NCI-H187 treated with DMSO at 0.1 percent for 48 hours (cell line): ENCODE results near the gene CENPA.

Experiments
- DNase-seq: peaks from one replicate; lab custom pipeline; 2025; lab: John Stamatoyannopoulos, UW

The CENPA gene

DNA sequence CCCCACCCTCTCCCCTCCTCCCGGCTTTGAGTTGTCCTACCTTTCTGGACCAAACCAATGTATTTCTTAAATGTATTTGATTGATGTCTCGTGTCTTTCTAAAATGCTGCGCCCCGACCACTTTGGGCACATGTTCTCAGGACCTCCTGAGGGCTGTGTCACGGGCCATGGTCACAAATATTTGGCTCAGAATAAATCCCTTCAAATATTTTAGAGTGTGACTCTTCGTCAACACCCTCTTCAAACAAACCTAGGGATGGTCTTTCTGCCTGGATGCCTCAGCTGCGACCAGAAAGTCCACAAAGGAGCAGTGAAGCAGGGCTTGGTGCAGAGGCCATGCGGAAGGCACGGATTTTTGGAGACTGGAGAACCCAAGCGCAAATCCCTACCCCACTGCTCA is 22.8 kb upstream of the CENPA start:
- no peak for DNase-seq

DNA sequence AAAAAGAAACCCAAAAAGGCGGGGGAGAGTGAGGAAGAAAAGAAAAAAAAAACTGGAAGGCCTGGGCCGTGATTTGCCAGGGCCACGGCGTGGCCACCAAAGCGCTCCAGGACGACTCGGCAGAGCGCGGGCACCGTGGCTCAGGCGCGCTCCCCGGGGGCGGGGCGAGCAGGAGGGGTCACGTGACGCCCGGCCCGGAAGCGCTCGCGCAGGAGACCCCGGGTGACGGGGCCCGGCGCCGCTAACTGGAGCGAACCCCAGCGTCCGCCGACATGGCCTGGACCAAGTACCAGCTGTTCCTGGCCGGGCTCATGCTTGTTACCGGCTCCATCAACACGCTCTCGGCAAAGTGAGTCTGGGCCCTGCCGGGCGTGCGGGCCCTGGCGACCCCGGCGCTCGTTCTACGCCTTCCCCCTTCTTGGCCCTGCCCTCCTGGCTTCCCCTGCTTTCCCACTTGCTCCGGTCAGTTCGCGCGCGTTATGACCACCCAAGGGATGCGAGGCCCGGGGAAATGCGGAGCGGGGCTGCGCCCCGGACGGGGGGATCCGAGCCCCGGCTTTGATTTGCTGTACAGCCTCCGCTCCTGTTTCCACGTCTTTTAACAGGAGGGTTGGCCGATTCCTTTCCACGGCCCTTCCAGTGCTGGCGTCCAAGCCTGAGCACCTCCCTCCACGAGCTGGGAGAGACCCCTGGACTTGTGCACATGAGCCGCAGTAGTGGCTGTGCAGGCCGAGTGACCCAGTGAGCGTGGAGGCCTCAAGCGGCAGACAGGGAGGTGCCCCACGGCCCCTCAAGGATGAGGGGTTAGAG is 21.6 kb upstream of the CENPA start, which contains the start of gene SLC35F6:
SLC35F6 (plus strand) TSS at position 207 of the 810 bp plus-strand sequence; CDS start at position 273, 66 bp downstream.
- no peak for DNase-seq

GRCh38 chr2:26764906-26765305 is 20.9 kb upstream of the CENPA start:
- no peak for DNase-seq

DNA sequence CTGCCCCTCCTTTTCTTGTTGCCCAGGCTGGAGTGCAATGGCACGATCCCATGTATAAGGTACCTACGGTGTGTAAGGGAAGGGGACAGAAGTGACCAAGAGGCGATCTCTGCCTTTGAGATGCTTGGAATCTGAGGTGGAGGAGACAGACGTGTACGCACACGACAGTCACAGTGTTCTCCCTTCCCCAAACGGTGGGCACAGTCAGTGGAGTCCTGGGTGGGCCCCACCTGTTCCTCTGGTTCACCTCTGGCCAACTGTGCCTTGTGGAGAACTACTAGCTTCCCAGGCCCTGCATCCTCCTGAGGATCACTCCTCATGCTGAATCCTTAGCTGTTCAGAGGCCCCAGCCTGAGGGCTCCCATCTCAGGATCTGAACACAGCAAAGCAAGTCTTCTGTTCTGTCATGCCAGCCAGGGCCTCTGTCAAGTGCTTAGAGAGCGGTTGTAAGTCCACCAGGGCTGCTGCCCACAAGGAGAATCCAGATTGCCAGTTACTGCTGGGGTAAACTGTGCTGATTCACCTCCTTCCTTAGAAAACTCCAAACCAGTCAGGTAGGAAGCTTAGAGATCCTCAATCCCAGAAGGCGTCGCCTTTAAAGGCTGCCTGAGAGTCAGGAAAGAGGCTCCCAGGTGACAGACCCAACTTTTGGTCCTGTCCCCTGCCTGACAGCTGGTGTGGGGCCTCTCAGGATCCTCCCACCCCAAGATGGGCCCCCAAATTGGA is 20.2 kb upstream of the CENPA start:
- no peak for DNase-seq

DNA sequence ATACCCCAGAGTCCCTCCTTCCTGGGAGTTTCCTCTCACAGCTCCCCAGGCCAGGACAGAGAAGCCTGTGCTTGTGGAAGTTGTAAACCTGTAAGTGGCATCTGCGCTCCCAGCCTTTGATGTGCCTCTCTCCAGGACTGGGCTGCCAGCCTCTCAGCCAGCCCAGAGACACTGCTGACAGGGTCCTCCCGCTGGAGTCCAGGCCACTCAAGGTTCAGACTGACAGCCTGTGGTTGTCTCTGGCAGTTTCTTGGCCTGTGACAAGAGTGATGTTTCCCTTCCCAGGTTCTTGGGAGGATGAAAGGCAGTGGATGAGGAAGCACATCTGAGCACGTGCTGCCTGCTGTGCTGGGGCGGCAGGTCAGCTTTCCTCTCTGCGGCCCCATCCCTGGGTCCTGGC is 18.7 kb upstream of the CENPA start:
- DNase-seq = no peak

GRCh38 chr2:26767894-26768487 is 17.9 kb upstream of the CENPA start:
- no peak for DNase-seq

GRCh38 chr2:26768759-26769088 is 17.1 kb upstream of the CENPA start:
- DNase-seq = no peak

DNA sequence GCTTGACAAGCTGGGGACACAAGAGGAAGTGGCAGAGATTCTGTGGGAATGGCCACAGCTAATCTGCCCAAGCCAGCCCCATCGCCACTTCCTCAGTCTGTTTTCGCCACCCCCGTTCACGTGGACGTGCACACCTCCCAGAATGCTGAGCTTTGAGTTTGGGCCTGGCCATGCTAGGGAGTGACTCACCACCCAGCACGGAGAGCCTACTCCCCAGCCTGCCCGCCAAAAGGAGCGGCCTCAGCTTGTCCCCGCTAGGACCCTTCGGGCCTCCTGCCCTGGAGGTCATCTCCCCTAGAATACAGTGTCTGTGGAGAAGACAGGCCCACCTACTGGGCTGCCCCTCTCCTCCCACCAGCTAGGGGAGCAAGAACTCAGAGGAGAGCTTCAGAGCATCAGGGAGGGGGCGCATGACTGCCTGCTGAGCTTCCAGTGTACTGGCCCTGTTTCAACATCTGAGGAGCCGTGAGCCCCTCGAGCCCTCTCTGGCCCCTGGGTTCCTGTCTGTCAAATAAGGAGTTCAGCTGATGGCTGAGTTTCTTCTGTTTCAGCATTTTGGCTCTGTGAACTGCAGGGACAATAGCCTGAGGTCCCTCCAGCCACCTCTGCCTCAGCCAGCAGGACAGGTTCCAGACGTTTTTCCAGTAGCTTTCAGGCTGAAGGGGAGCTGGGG is 16.6 kb upstream of the CENPA start:
- DNase-seq = no peak

- no peak for DNase-seq
Observed at GRCh38 chr2:26770986-26771586, 14.8 kb upstream of the CENPA start.

DNA sequence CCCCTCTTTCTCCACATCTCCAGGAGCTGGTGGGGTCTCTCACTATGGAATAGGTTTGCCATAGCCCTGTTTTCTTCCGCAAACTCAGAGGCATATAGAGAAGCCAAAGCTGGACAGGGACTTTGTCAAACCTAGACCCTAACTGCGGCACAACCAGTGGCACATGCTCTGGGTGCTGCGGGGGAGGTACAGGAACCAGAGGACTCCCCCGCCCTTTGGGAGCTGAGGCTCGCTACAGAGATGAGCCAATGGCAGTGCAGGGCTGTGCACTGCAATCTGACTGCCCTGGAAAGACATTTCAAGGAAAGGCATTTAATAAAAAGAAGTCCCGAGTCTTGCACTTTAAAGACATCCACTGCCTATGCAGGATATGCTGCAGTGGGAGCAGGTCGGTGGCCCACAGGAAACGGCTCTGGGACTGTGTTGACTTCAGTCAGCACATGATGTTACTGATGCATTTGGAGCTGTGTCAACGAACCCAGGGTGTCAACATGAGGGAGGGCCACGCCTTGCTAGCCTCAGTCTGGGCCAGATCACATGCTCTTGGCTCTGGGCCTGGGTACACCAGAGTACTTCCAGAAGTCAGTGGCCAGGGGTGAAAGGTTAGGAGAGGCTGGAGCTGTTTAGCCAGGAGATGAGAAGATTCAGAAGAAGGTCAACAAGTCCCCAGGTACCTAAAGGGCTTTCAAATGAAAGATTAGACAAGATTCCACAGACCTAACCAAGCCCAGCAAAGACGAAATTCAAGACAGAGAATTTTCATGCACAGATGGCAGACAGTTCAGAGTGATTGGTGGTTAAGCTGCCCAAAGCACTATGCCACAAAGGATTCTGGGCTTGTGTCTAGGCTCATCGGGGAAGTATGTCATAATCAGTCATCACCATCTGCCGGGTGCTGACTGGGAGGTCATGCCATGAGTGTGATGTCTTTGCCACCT is 13.5 kb upstream of the CENPA start:
- DNase-seq = no peak

- DNase-seq = no peak
Observed at GRCh38 chr2:26776195-26776800, 9.6 kb upstream of the CENPA start.

DNA sequence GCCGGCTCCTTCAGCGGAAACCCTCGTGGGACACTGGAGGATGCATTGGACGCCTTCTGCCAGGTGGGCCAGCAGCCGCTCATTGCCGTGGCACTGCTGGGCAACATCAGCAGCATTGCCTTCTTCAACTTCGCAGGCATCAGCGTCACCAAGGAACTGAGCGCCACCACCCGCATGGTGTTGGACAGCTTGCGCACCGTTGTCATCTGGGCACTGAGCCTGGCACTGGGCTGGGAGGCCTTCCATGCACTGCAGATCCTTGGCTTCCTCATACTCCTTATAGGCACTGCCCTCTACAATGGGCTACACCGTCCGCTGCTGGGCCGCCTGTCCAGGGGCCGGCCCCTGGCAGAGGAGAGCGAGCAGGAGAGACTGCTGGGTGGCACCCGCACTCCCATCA is 7.8 kb upstream of the CENPA start:
- DNase-seq = no peak

DNA sequence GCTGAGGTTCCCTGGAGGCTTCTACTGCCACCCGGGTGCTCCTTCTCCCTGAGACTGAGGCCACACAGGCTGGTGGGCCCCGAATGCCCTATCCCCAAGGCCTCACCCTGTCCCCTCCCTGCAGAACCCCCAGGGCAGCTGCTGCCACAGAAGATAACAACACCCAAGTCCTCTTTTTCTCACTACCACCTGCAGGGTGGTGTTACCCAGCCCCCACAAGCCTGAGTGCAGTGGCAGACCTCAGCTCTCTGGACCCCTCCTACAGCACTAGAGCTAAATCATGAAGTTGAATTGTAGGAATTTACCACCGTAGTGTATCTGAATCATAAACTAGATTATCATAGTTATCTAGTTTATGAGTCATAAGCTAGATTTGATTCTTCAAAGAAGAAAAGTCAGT is 7.3 kb upstream of the CENPA start:
- DNase-seq = no peak

GRCh38 chr2:26780203-26780760 is 5.6 kb upstream of the CENPA start:
- no peak for DNase-seq

DNA sequence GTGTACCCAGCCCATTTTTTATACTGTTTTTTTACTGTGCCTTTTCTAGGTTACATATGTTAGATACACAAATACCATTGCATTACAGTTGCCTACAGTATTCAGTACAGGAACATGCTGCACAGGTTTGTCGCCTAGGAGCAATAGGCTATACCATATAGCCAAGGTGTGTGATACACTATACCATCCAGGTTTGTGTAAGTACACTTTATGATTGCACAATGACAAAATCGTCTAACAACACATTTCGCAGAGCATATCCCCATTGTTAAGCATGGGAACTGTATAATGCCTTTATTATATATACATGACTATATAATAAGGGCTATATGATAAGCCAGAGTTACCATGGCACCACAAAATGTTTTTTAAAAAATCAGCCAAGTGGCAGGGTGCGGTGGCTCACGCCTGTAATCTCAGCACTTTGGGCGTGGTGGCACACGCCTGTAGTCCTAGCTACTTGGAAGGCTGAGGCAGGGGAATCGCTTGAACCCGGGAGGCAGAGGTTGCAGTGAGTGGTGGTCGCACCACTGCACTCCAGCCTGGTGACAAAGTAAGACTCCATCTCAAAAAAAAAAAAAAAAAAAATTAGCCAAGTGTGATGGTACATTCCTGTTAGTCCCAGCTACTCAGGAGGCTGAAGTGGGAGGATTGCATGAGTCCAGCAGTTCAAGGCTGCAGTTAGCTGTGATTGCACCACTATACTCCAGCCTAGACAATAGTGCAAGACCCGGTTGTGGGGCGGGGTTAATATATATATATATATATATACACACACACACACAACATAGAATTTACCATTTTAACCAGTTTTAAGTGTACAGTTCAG is 2.8 kb upstream of the CENPA start:
- no peak for DNase-seq

DNA sequence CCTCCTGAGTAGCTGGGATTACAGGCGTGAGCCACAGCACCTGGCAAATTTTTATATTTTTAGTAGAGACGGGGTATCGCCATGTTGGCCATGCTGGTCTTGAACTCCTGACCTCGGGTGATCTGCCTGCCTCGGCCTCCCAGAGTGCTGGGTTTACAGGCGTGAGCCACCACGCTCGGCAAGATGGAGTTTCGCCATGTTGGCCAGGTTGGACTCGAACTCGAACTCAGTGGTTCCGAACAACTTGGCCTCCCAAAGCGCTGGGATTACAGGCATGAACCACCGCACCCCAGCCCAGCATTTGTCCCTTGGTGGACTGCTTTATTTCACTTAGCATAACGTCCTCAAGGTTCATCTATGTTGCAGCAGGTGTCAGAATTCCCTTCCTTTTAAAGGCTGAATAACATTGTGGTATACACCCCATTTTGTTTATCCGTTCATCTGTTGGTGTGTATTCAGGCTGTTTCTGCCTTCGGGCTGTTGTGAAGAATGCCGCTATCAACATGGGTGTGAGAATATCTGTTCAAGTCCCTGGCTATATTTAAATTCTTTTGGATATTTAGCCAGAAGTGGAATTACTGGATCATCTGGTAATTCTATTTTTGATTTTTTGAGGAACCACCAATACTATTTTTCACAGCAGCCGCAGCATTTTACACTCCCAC is 1.2 kb upstream of the CENPA start:
- no peak for DNase-seq

- no peak for DNase-seq
Observed at GRCh38 chr2:26786207-26787028, 562 bp downstream of the CENPA start.

GRCh38 chr2:26792720-26793119 is 6.9 kb downstream of the CENPA start:
- no peak for DNase-seq
